Large intestine (tissue), 3 donors: ENCODE results near the gene CD200R1. TPM values are rescaled to one million over a fixed set of nuclear protein-coding genes. Genes with fewer than 3 reads are reported as not detected.

Experiments used
- DNase-seq, 2 donors: peaks; one replicate each; pipeline versions ENCODE4 v3.0.0 to v3.0.0-alpha.2; 2013
- H3K27ac ChIP-seq: one replicate; pipeline ENCODE4 v1.5.1; 2013; ENCODE audit warnings: low read length
- H3K27me3 ChIP-seq: 2 replicates; pipeline ENCODE4 v1.6.1; 2013; ENCODE audit warnings: low read length; ENCODE audit not compliant: control insufficient read depth, insufficient read depth
- H3K36me3 ChIP-seq: 2 replicates; pipeline ENCODE4 v1.6.1; 2013; ENCODE audit warnings: low read length; ENCODE audit not compliant: control insufficient read depth, insufficient read depth
- H3K4me1 ChIP-seq: one replicate; pipeline ENCODE4 v1.6.1; 2013; ENCODE audit warnings: low read length; ENCODE audit not compliant: control insufficient read depth, insufficient read depth
- H3K4me3 ChIP-seq: one replicate; pipeline ENCODE4 v1.5.1; 2013; ENCODE audit warnings: low read length
- H3K9me3 ChIP-seq: one replicate; pipeline ENCODE4 v1.6.1; 2013; ENCODE audit warnings: mild to moderate bottlenecking, low read depth, low read length, moderate library complexity; ENCODE audit not compliant: control insufficient read depth
- WGBS: methylation state at CpG from one replicate; pipeline ENCODE4 v1.1.5; 2013; ENCODE audit warnings: low lambda C conversion rate; ENCODE audit not compliant: insufficient coverage; 5-methylcytosine and 5-hydroxymethylcytosine counted together
- polyA plus RNA-seq: library from polyadenylated mRNA; unstranded; fragments of 120-200 nt; gene quantifications from one replicate; pipeline ENCODE4 v1.2.1, GENCODE V29; 2013

Gene CD200R1
- polyA plus RNA-seq, 1 donor, result 1.7 TPM

DNA sequence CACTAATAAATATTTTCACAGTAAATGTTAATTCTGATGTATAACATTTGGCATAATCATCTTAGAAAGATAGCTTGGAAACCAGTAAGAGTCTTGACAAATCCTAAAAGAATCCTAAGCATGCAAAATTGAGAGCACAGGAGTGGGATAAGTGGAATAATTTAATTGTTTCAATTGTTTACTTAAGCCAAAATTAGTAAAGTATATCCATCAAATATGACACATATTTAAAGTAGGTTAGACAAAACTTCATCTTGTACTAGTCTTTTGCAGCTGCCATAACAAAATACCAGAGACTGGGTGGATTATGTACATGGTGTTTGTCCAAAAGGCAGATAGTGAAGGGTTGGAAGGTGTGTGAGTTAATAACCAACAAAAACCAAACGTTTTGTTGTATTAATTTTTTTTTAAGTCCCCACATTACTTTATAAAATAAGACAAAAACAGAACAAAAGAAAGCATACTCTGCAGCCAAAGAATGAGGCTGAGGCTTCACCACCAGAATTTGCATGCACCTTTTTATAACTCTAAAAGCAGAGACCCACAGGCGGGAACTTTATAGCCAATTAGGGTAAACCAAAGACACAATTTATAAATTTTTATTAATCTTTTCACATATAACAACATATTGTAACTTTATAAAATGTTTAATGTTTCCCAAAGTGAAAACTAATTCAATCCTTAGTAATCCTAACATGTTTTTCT lies 86.4 kb downstream of the CD200R1 start:
- Histone ChIP-seq H3K27ac (no peak overlapping the region), H3K36me3 (no peaks in the 10 kb centered on the region), H3K4me1 (no peaks in the 10 kb centered on the region), H3K4me3 (no peak overlapping the region), H3K9me3 (no peaks in the 10 kb centered on the region), H3K27me3 (no peaks in the 10 kb centered on the region)
- 40% methylated on average over 2 of the region's 2 CpGs for WGBS
- DNase-seq, result no peak

DNA sequence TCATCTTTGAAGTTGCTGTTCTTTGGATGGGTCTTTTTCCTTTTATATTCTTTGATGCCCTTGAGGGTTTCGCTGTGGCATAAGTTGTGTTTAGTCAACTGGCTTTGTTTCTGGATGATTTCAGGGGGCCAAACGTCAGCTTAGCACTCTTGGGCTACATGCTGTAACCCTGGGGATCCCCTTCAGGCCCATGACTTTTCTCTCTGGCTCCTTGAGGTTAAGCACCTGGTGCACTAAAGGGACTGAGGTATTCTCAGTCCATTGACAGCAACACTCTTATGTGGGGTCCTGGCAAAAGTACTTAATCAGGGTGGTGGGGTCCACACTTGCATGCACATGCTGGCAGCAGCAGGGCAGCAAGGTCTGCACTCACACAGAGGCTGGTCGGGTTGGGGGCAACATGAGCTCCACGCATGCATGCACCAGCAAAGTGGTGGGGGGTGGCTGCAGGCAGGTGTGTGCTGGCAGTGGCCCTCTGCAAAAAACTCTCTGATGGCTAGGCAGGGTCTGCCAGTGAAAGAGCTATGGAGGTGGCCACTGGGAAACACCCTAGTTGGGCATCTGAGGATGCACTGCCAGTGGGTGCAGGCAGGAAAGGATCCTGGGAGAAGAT lies 90.1 kb downstream of the CD200R1 start:
- DNase-seq, result no peak
- Histone ChIP-seq H3K27ac (no peak overlapping the region), H3K9me3 (no peaks in the 10 kb centered on the region), H3K4me1 (no peaks in the 10 kb centered on the region), H3K27me3 (no peaks in the 10 kb centered on the region), H3K36me3 (no peaks in the 10 kb centered on the region), H3K4me3 (no peak overlapping the region)
- no CpG with 5 or more reads among the region's 4 CpGs for WGBS

DNA sequence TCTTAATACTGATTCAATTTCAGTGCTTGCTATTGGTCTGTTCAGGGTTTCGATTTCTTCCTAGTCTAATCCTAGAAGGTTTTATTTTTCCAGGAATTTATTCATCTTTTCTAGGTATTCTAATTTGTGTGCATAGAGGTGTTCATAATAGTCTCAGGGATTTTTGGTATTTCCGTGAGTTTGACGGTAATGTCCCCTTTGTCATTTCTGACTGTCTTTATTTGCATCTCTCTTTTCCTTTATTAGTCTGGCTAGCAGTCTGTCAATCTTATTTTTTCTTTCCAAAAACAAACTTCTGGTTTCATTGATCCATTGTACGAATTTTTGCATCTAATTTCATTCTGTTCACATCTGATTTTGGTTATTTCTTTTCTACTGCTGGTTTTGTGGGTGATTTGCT lies 93.0 kb downstream of the CD200R1 start:
- H3K27ac ChIP-seq, result no peak overlapping the region
- WGBS, result 87% methylated on average over 4 of the region's 4 CpGs
- no peaks in the 10 kb centered on the region for H3K27me3 ChIP-seq
- H3K36me3 ChIP-seq, result no peaks in the 10 kb centered on the region
- H3K4me3 ChIP-seq, result no peak overlapping the region
- H3K9me3 ChIP-seq, result no peaks in the 10 kb centered on the region
- DNase-seq, result no peak
- H3K4me1 ChIP-seq, result no peaks in the 10 kb centered on the region

DNA sequence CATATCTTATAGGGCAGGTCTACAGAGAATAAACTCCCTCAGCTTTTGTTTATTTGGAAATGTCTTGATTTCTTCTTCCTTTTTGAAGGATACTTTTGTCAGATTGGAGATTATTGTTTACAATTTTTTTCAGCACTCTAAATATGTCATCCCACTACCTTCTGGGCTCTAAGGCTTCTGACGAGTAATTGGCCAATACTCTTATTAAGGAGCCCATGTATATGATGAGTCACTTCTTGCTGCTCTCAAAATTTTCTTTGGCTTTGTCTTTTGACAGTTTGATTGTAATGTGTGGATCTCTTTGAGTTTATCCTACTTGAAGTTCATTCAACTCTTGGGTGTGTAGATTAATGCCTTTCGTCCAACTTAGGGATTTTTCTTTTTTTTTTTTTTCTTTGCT lies 99.3 kb downstream of the CD200R1 start:
- H3K9me3 ChIP-seq, result peaks cover 6% of the 10 kb centered on the region
- H3K4me3 ChIP-seq, result no peak overlapping the region
- H3K36me3 ChIP-seq, result no peaks in the 10 kb centered on the region
- no peak overlapping the region for H3K27ac ChIP-seq
- no peak for DNase-seq
- WGBS, result no CpG with 5 or more reads among the region's 2 CpGs
- no peaks in the 10 kb centered on the region for H3K4me1 ChIP-seq
- H3K27me3 ChIP-seq, result no peaks in the 10 kb centered on the region

DNA sequence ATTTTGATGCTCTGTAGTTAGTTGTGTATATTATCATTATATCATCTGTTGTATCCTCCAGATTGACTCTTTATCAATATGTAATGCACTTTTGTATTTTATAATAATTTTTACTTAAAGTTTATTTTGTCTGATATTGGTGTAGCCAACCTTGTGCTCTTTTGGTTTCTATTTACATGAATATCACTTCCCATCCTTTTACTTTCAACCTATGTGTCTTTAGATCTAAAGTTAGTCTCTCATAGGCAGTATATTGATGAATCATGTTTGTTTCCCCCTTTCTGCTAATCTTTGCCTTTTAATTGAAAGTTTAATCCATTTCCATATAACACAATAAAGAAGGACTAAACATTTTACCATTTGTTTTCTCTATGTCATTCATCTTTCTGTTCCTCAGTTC lies 100.2 kb downstream of the CD200R1 start:
- Histone ChIP-seq H3K4me1 (no peaks in the 10 kb centered on the region), H3K9me3 (peaks cover 6% of the 10 kb centered on the region), H3K27me3 (no peaks in the 10 kb centered on the region), H3K27ac (no peak overlapping the region), H3K36me3 (no peaks in the 10 kb centered on the region), H3K4me3 (no peak overlapping the region)
- no peak for DNase-seq

DNA sequence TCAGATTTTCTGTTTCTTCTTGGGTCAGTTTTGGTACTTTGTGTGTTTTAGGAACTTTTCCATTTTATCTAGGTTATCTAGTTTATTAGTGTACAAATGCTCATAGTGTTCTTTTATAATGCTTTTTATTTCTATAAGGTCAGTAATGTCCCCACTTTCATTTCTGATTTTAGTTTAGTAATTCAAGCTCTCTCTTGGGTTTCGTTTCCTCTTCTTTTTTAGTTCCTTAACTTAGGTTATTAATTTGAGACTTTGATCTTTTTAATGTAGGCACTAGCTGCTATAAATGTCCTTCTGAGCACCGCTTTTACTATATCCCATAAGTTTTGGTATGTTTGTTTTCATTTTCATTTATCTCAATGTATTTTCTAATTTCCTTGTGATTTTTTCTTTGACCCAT lies 101.3 kb downstream of the CD200R1 start:
- no peak overlapping the region for H3K27ac ChIP-seq
- no peak overlapping the region for H3K4me3 ChIP-seq
- H3K27me3 ChIP-seq, result no peaks in the 10 kb centered on the region
- H3K9me3 ChIP-seq, result peaks cover 6% of the 10 kb centered on the region
- H3K36me3 ChIP-seq, result no peaks in the 10 kb centered on the region
- no peaks in the 10 kb centered on the region for H3K4me1 ChIP-seq
- no peak for DNase-seq
- WGBS, result 65% methylated on average over 2 of the region's 2 CpGs

DNA sequence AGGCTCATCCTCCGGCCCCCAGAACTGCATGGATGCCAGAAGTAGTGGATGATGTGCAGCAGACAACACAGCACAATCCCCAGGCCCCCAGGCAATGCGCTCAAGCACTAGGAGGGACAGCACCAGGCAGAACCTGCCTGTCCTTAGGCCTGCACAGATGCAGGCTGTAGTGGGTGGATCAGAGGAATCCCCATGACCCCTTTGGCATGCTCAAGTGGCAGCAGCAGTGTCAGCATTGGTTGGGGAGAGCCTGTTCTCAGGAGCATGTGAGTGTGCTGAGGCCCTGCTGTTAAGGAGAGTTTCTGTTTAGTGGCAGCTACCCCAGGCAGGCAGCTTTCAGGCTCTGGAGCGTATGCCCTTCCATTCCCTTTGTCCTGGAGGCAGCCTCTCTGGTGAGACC lies 103.2 kb downstream of the CD200R1 start:
- Histone ChIP-seq H3K27me3 (no peaks in the 10 kb centered on the region), H3K27ac (no peak overlapping the region), H3K36me3 (no peaks in the 10 kb centered on the region), H3K4me3 (no peak overlapping the region), H3K9me3 (peaks cover 6% of the 10 kb centered on the region), H3K4me1 (no peaks in the 10 kb centered on the region)
- DNase-seq, result no peak
- WGBS, result no CpG with 5 or more reads among the region's 3 CpGs

Other genes starting within 250 kb of the CD200R1 start
- not detected for gene CD200R1L, start 128.2 kb downstream of the CD200R1 start, polyA plus RNA-seq
- 18.5 TPM for gene GTPBP8, start 15.9 kb upstream of the CD200R1 start, polyA plus RNA-seq
- gene BOC, start 236.5 kb upstream of the CD200R1 start, polyA plus RNA-seq, result 14.7 TPM